ENCODE data around the gene CD79B. TPM values are rescaled to one million over a fixed set of nuclear protein-coding genes. Genes with fewer than 3 reads are reported as not detected.

Gene CD79B
- total and polyA plus RNA-seq, 7 donors = 0.66 to 112 (median 1.4) TPM; not detected in 1

- H3K4me1 ChIP-seq = no peaks in the 10 kb centered on the region
Observed at GRCh38 chr17:63944736-63945499, 12.8 kb upstream of the CD79B start.

GRCh38 chr17:63943745-63944144 lies 11.6 kb upstream of the CD79B start:
- no peak for DNase-seq
- 81 to 82% methylated on average over 9 of the region's 9 CpGs for WGBS, 2 donors
- H3K4me1 ChIP-seq = no peaks in the 10 kb centered on the region
- no peak overlapping the region for H3K4me3 ChIP-seq
- no peak overlapping the region for H3K27ac ChIP-seq
- H3K36me3 ChIP-seq = no peaks in the 10 kb centered on the region
- H3K27me3 ChIP-seq = no peaks in the 10 kb centered on the region
- no peak for TF ChIP-seq EP300 (IDR thresholded peaks at IDR 0.05)
- TF ChIP-seq CTCF (IDR thresholded peaks at IDR 0.05) = no peak
- TF ChIP-seq POLR2A (IDR thresholded peaks at IDR 0.05) = no peak
- H3K9me3 ChIP-seq = no peaks in the 10 kb centered on the region
- intact Hi-C loops (cut with DNase I) = no loop called here

More at GRCh38 chr17:63944736-63945499, 12.8 kb upstream of the CD79B start:
- intact Hi-C loops (cut with DNase I) = no loop called here
- Histone ChIP-seq H3K4me3 (no peak overlapping the region), H3K9me3 (no peaks in the 10 kb centered on the region), H3K36me3 (no peaks in the 10 kb centered on the region), H3K27ac (no peak overlapping the region), H3K27me3 (no peaks in the 10 kb centered on the region)
- DNase-seq = no peak
- TF ChIP-seq CTCF (IDR thresholded peaks at IDR 0.05) (no peak), POLR2A (IDR thresholded peaks at IDR 0.05) (no peak), EP300 (IDR thresholded peaks at IDR 0.05) (no peak), POLR2AphosphoS5 (IDR thresholded peaks at IDR 0.05) (no peak)
- WGBS, 2 donors = 87 to 91% methylated on average over 24 of the region's 24 CpGs

DNA sequence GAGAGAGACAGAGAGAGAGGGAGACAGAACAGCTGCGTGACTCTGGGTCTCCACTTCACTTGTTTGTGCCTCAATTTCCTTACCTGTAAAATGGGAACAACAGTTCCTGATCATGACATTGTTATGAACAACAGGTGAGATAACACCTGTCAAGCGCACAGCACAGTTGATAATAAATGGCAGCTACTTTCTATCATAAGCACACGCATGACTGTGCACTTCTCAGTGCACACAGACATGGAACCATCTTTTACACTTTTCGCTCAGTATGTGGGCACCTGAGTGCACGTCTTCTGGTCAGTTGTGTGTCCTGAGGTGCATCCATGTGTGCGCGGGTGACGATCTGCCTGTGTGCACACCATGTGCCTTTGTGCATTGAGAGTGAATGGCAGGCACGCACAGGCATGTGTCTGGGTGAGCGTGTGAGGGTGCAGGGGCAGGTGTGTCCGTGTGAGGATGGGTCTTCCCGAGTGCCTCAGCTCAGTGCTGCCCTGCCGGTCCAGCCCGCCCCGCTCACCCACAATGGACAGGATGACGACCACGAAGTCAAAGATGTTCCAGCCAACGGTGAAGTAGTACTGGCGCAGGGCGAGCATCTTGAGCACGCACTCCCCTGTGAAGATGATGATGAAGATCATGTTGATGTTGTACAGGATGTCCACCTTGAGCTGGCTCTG lies 10.3 kb upstream of the CD79B start:
- Histone ChIP-seq H3K27ac (no peak overlapping the region), H3K4me1 (no peaks in the 10 kb centered on the region), H3K36me3 (no peaks in the 10 kb centered on the region), H3K4me3 (no peak overlapping the region), H3K27me3 (no peaks in the 10 kb centered on the region), H3K9me3 (no peaks in the 10 kb centered on the region)
- DNase-seq = no peak
- intact Hi-C loops (cut with DNase I) = no loop called here
- no peak for TF ChIP-seq POLR2AphosphoS5 (IDR thresholded peaks at IDR 0.05)
- no peak for TF ChIP-seq EP300 (IDR thresholded peaks at IDR 0.05)
- no peak for TF ChIP-seq CTCF (IDR thresholded peaks at IDR 0.05)
- TF ChIP-seq POLR2A (IDR thresholded peaks at IDR 0.05) = no peak
- WGBS, 2 donors = 93 to 95% methylated on average over 21 of the region's 21 CpGs

DNA sequence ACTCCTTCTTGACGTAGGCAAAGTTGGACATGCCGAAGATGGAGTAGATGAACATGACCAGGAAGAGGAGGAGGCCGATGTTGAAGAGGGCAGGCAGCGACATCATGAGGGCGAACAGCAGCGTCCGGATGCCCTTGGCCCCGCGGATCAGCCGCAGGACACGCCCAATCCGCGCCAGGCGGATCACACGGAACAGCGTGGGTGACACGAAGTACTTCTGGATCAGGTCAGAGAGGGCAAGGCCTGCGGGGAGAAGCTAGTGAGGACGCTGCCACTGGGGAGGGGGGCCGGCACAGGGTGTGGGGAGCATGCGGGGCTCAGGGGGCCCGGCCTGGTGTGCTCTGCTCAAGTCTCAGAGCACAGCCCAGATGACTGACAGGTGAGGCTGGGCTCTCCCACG lies 9.6 kb upstream of the CD79B start:
- Histone ChIP-seq H3K36me3 (no peaks in the 10 kb centered on the region), H3K4me3 (no peak overlapping the region), H3K4me1 (no peaks in the 10 kb centered on the region), H3K9me3 (no peaks in the 10 kb centered on the region), H3K27me3 (no peaks in the 10 kb centered on the region), H3K27ac (no peak overlapping the region)
- no peak for DNase-seq
- intact Hi-C loops (cut with DNase I) = no loop called here
- no peak for TF ChIP-seq CTCF (IDR thresholded peaks at IDR 0.05)
- no peak for TF ChIP-seq EP300 (IDR thresholded peaks at IDR 0.05)
- TF ChIP-seq POLR2AphosphoS5 (IDR thresholded peaks at IDR 0.05) = no peak
- no peak for TF ChIP-seq POLR2A (IDR thresholded peaks at IDR 0.05)
- 87 to 93% methylated on average over 23 of the region's 23 CpGs for WGBS, 2 donors

Measured in sigmoid colon (tissue), 7 donors.